ENCODE measurements around the gene PROX1. TPM values are rescaled to one million over a fixed set of nuclear protein-coding genes. Genes with fewer than 3 reads are reported as not detected.

The PROX1 gene
- total and polyA plus RNA-seq, 2 donors (not counting 1 experiment from before 2014, with no cell fraction given), result 0.24 to 3.8 TPM

- no peak for DNase-seq
- no peaks in the 10 kb centered on the region for H3K4me1 Mint-ChIP-seq
Measured at GRCh38 chr1:214058076-214058475, 70.3 kb downstream of the PROX1 start.

GRCh38 chr1:214066190-214066589 lies 78.4 kb downstream of the PROX1 start:
- Histone ChIP-seq H3K27ac (ENCODE audit: low read length in 2 of 2) (no peak overlapping the region), H3K4me1 (ENCODE audit: control insufficient read depth in 2 of 2, insufficient read depth in 2 of 2, low read length in 2 of 2) (no peaks in the 10 kb centered on the region), H3K79me2 (ENCODE audit: control insufficient read depth, insufficient read depth, low read length) (no peaks in the 10 kb centered on the region), H3K9ac (ENCODE audit: low read length) (no peak overlapping the region), H3K4me2 (replicated peaks; ENCODE audit: low read depth, low read length, poor library complexity, severe bottlenecking) (no peak overlapping the region), H3K27me3 (replicated peaks in 1 of 4; ENCODE audit: control extremely low read depth in 1 of 4, control insufficient read depth in 3 of 4, insufficient read depth in 4 of 4, low read length in 3 of 4) (no peaks in the 10 kb centered on the region), H3K9me3 (ENCODE audit: control extremely low read depth in 1 of 3, control insufficient read depth in 2 of 3, insufficient read depth in 1 of 3, low read length in 2 of 3) (peaks cover 0 to 3% (median 0%) of the 10 kb centered on the region in 3 donors), H4K20me1 (ENCODE audit: control insufficient read depth, insufficient read depth, low read length, poor library complexity, severe bottlenecking) (no peaks in the 10 kb centered on the region), H3K4me3 (ENCODE audit: control extremely low read depth in 1 of 5, extremely low read depth in 1 of 5, insufficient read depth in 1 of 5, low read depth in 2 of 5, low read length in 4 of 5) (no peak overlapping the region), H3K36me3 (replicated peaks in 1 of 2; ENCODE audit: control extremely low read depth in 1 of 2, control insufficient read depth in 1 of 2, extremely low read depth in 1 of 2, insufficient read depth in 2 of 2, low read length in 1 of 2) (no peaks in the 10 kb centered on the region), H2AFZ (ENCODE audit: insufficient read depth, low read depth, low read length, poor library complexity, severe bottlenecking) (no peak overlapping the region)
- no peak overlapping the region for H3K4me3 Mint-ChIP-seq
- no peak for ATAC-seq (ENCODE audit: low read depth)
- H3K27ac Mint-ChIP-seq, result no peak overlapping the region
- ChIA-PET CTCF (no interaction called here), POLR2A (no interaction called here)
- 36% methylated on average over 6 of the region's 6 CpGs for WGBS (ENCODE audit: insufficient coverage)
- H3K9me3 Mint-ChIP-seq (ENCODE audit: insufficient read depth), result no peaks in the 10 kb centered on the region
- TF ChIP-seq EZH2 (IDR thresholded peaks at IDR 0.05; ENCODE audit: borderline replicate concordance, insufficient read depth, low read depth, low read length, poor library complexity, severe bottlenecking) (no peak), CTCF (IDR thresholded peaks at IDR 0.05) (no peak)
- intact Hi-C loops (cut with micrococcal nuclease), result no loop called here
- DNase-seq, result no peak
- H3K27me3 Mint-ChIP-seq, result peaks cover 10% of the 10 kb centered on the region
- H3K4me1 Mint-ChIP-seq, result no peaks in the 10 kb centered on the region

More at GRCh38 chr1:214058076-214058475, 70.3 kb downstream of the PROX1 start:
- Histone ChIP-seq H3K27me3 (replicated peaks in 1 of 4; ENCODE audit: control extremely low read depth in 1 of 4, control insufficient read depth in 3 of 4, insufficient read depth in 4 of 4, low read length in 3 of 4) (peaks cover 0 to 2% (median 0%) of the 10 kb centered on the region in 4 experiments), H3K9ac (ENCODE audit: low read length) (no peak overlapping the region), H3K4me3 (ENCODE audit: control extremely low read depth in 1 of 5, extremely low read depth in 1 of 5, insufficient read depth in 1 of 5, low read depth in 2 of 5, low read length in 4 of 5) (no peak overlapping the region), H3K27ac (ENCODE audit: low read length in 2 of 2) (no peak overlapping the region), H3K4me1 (ENCODE audit: control insufficient read depth in 2 of 2, insufficient read depth in 2 of 2, low read length in 2 of 2) (no peaks in the 10 kb centered on the region), H3K79me2 (ENCODE audit: control insufficient read depth, insufficient read depth, low read length) (no peaks in the 10 kb centered on the region), H3K36me3 (replicated peaks in 1 of 2; ENCODE audit: control extremely low read depth in 1 of 2, control insufficient read depth in 1 of 2, extremely low read depth in 1 of 2, insufficient read depth in 2 of 2, low read length in 1 of 2) (no peaks in the 10 kb centered on the region), H4K20me1 (ENCODE audit: control insufficient read depth, insufficient read depth, low read length, poor library complexity, severe bottlenecking) (no peaks in the 10 kb centered on the region), H3K4me2 (replicated peaks; ENCODE audit: low read depth, low read length, poor library complexity, severe bottlenecking) (no peak overlapping the region), H2AFZ (ENCODE audit: insufficient read depth, low read depth, low read length, poor library complexity, severe bottlenecking) (no peak overlapping the region), H3K9me3 (ENCODE audit: control extremely low read depth in 1 of 3, control insufficient read depth in 2 of 3, insufficient read depth in 1 of 3, low read length in 2 of 3) (peaks cover 0 to 5% (median 0%) of the 10 kb centered on the region in 3 donors)
- no peak for TF ChIP-seq EZH2 (IDR thresholded peaks at IDR 0.05; ENCODE audit: borderline replicate concordance, insufficient read depth, low read depth, low read length, poor library complexity, severe bottlenecking)
- TF ChIP-seq CTCF (IDR thresholded peaks at IDR 0.05), result no peak
- CTCF ChIA-PET, result no interaction called here
- no peak for ATAC-seq (ENCODE audit: low read depth)
- POLR2A ChIA-PET, result no interaction called here
- WGBS (ENCODE audit: insufficient coverage), result no CpG with 5 or more reads among the region's 5 CpGs
- peaks cover 5% of the 10 kb centered on the region for H3K27me3 Mint-ChIP-seq
- H3K9me3 Mint-ChIP-seq (ENCODE audit: insufficient read depth), result peaks cover 4% of the 10 kb centered on the region
- no peak overlapping the region for H3K4me3 Mint-ChIP-seq
- no peak overlapping the region for H3K27ac Mint-ChIP-seq
- intact Hi-C loops (cut with micrococcal nuclease), result no loop called here

Data from B cell (primary cell).